Dendritic cell treated with granulocyte-macrophage colony-stimulating factor and Interleukin-4, amounts not matched to agents 40 ng/mL and 50 ng/mL, for 4 days (primary cell): ENCODE measurements around the gene GNAT1.
"Not testable (repeated sequence)": the region's sequence is repeated elsewhere in the genome, so short reads cannot be mapped to it uniquely, and the experiment has no call there.

Experiments used
- H3K27ac Mint-ChIP-seq: one replicate; pipeline ENCODE4 v1.8.0; 2022; ENCODE audit warnings: mild to moderate bottlenecking, mixed read lengths
- H3K27me3 Mint-ChIP-seq: one replicate; pipeline ENCODE4 v1.8.0; 2022; ENCODE audit warnings: mild to moderate bottlenecking, mixed read lengths
- H3K36me3 Mint-ChIP-seq: one replicate; pipeline ENCODE4 v1.8.0; 2022; ENCODE audit warnings: low read depth, mixed read lengths
- H3K4me1 Mint-ChIP-seq: one replicate; pipeline ENCODE4 v1.8.0; 2022; ENCODE audit warnings: low read depth, mixed read lengths
- H3K4me3 Mint-ChIP-seq: one replicate; pipeline ENCODE4 v1.8.0; 2022; ENCODE audit warnings: mild to moderate bottlenecking, moderate library complexity, mixed read lengths
- H3K9me3 Mint-ChIP-seq: one replicate; pipeline ENCODE4 v1.8.0; 2022; ENCODE audit warnings: mixed read lengths
- intact Hi-C: fragments of 100-400 bp; cut with micrococcal nuclease; formaldehyde crosslinking; loops from one replicate; pipeline ENCODE4 v1.15.0; 2022

GNAT1 gene

DNA sequence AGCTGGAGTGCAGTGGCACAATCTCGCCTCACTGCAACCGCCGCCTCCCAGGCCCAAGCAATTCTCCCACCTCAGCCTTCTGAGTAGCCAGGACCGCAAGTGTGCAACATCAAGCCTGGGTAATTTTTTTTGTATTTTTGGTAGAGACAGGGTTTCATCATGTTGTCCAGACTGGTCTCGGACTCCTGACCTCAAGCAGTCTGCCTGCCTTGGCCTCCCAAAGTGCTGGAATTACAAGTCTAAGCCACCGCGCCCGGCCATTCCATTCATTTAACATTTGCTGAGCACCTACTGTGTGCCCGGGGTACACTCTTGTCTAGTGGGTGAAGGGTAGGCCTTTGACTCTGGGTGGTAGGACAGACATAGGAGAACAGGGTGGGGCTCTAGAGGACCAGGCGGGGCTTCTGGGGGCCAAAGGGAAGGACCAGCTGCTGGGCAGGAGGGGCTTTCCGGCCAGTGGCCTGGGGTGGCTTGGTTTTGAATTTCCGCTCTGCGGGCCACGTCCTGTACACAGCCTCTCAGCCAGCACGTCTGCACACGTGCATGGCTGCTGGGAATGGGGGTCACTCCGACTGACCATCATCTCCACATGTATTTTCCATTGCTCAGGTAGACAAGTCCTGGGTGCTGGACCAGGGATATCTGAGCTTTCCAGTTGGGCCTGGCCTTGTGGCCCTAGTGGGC lies 16.1 kb downstream of the GNAT1 start:
- H3K27me3 Mint-ChIP-seq, result peaks cover 66% of the 10 kb centered on the region
- intact Hi-C loops, result no loop called here
- no peak overlapping the region for H3K4me3 Mint-ChIP-seq
- H3K9me3 Mint-ChIP-seq, result no peaks in the 10 kb centered on the region
- H3K27ac Mint-ChIP-seq, result no peak overlapping the region
- H3K36me3 Mint-ChIP-seq, result no peaks in the 10 kb centered on the region
- H3K4me1 Mint-ChIP-seq, result peaks cover 6% of the 10 kb centered on the region

DNA sequence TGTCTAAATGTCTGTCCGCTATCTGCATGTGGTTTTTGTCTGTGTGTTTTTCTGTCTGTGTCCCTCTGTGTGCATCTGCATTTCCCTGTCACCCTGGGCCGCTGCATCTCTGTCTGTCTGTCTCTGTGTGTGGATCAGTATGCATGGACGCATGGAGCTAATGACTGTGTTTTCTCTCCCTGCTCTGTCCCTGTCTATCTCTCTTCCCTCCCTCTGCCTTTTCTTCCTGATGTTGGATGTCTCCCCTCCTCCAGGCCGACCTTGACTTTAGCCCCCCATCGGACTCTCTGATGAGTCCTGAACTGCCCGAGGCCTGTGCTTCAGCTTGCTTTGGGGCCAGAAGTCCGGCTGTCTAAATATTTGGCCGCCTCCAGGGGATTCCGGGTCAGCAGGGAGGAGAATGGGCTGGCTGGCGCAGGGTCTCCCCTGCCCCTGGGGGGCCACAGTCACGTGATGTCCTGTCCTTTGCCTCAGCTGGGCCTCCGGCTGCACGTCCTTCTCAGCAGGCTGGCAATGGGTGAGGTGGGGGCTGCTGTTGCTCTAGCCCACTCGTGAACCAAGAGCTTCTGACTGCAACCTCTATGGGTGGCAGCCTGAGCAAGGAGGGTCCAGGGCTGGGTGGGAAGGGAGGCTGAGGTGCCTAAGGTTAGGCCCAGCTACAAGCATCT lies 17.4 kb downstream of the GNAT1 start:
- Mint-ChIP-seq H3K4me3 (no peak overlapping the region), H3K9me3 (no peaks in the 10 kb centered on the region), H3K27me3 (peaks cover 56% of the 10 kb centered on the region), H3K36me3 (no peaks in the 10 kb centered on the region), H3K4me1 (peaks cover 6% of the 10 kb centered on the region), H3K27ac (no peak overlapping the region)
- intact Hi-C loops, result no loop called here

DNA sequence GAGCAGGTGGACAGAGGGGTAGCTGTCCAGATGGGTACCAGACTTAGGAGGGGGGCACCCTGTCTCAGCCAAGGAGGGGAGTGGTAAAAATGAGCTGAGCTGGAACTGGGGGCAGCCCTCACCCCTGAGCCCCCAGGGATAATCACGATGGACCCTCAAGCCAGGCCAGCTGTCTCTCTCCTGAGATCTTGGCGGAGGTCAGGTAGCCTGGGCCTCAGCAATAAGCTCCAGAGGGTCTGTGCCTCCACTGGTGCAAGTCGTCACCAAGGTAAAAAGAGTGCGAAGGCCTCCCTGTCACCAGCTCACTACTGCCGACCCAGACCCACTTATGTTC lies 18.7 kb downstream of the GNAT1 start:
- Mint-ChIP-seq H3K9me3 (no peaks in the 10 kb centered on the region), H3K4me1 (peaks cover 6% of the 10 kb centered on the region), H3K27ac (no peak overlapping the region), H3K36me3 (no peaks in the 10 kb centered on the region), H3K4me3 (no peak overlapping the region), H3K27me3 (peaks cover 45% of the 10 kb centered on the region)
- intact Hi-C loops, result no loop called here

DNA sequence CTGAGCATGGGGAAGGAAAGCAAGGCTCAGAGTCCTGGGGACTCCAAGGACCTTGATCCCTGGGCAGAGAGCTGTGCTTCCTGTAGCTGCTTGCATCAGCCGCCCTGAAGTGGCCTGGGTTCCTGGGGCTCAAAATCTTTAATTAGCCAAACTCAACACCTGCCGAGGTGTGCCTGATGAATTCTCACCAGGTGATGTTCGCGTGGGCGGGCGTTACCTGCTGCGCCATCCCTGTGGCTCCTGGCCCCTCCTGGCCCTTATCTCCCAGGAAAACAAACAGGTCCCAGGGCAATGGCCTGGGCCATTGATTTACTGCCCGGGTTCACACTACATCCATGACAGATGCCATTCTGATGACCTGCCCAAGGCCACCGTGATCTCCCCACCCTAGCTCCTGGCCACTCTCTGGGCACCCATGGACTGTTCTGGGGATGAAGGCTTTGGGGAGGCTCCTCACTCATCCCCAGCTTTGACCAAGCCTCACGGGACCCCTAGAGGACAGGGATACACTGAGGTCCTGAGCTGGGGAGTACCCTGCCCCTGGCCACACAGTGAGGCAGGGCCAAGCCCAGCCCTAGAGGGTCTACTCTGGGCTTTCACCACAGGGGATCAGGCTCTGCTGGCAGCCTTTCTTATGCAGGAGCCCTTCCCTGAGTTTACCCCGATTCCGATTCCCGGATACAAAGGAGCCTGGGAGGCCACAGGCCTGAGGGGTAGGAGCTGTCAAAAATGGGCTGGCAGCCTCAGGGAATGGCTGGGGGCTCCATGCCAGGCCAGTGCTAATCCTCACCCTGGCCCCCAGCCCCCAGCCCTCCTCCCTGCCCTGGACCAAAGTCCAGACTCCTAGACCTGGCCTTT lies 19.3 kb downstream of the GNAT1 start:
- Mint-ChIP-seq H3K27ac (no peak overlapping the region), H3K9me3 (no peaks in the 10 kb centered on the region), H3K36me3 (no peaks in the 10 kb centered on the region), H3K27me3 (peaks cover 40% of the 10 kb centered on the region), H3K4me3 (no peak overlapping the region), H3K4me1 (peaks cover under 1% of the 10 kb centered on the region)
- intact Hi-C loops, result no loop called here

DNA sequence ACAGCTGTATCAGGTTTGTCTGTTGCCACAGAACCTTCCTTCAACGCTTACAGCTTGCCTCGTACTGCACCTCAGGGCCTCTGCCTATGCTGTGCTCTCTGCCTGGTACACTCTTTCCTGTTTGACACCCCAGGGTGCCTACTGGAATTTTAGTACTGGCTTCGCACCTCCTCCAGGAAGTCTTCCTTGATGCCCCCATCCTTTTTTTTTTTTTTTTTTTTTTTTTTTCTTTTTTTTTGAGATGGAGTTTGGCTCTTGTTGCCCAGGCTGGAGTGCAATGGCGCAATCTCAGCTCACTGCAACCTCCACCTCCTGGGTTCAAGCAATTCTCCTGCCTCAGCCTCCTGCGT lies 19.9 kb downstream of the GNAT1 start:
- H3K36me3 Mint-ChIP-seq, H3K4me3 Mint-ChIP-seq, H3K27ac Mint-ChIP-seq, H3K9me3 Mint-ChIP-seq, intact Hi-C loops, H3K4me1 Mint-ChIP-seq: not testable (repeated sequence)
- H3K27me3 Mint-ChIP-seq, result peaks cover 34% of the 10 kb centered on the region

DNA sequence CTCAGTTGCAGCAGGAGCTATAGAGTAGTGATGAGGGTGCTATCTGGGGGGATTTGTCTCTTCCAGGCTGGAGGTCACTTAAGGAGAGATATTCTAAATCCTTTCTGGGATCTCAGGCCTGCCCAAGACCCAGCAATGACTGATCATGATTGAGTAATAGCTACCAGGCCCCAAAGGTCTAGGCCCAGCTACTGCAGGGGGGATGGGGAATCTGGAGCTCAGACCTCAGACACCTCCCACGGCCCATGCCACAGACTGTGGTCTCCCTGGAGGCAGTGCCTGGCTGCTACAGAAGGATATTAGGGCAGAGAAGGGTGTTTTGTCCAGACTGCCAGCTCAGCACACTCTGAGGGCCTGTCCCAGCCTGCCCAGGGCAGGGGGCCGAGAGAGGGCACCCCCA lies 20.5 kb downstream of the GNAT1 start:
- no peaks in the 10 kb centered on the region for H3K36me3 Mint-ChIP-seq
- H3K4me3 Mint-ChIP-seq, result no peak overlapping the region
- H3K9me3 Mint-ChIP-seq, result no peaks in the 10 kb centered on the region
- peaks cover 29% of the 10 kb centered on the region for H3K27me3 Mint-ChIP-seq
- no peaks in the 10 kb centered on the region for H3K4me1 Mint-ChIP-seq
- H3K27ac Mint-ChIP-seq, result no peak overlapping the region
- intact Hi-C loops, result no loop called here

DNA sequence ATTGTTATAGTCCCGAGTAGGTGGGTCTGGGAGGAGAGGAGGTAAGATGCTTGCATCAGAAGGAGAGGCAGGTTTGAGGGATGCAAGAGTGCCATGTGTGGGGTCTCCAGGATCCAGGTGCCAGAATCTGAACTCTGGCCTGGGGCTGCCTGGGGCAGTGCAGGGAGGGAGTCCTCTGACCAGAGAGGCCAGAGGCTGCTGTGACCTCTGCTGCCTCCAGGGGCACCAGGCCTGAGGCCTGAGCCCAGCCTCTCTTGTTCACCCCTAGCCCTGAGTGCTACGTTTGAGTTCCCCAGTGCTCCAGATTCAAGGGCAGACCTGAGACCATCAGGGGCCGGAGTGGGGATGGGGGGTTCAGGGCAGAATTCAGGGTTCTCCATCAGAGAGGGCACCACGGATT lies 21.1 kb downstream of the GNAT1 start:
- no peaks in the 10 kb centered on the region for H3K4me1 Mint-ChIP-seq
- intact Hi-C loops, result no loop called here
- no peak overlapping the region for H3K4me3 Mint-ChIP-seq
- H3K36me3 Mint-ChIP-seq, result no peaks in the 10 kb centered on the region
- H3K27ac Mint-ChIP-seq, result no peak overlapping the region
- no peaks in the 10 kb centered on the region for H3K9me3 Mint-ChIP-seq
- peaks cover 25% of the 10 kb centered on the region for H3K27me3 Mint-ChIP-seq

DNA sequence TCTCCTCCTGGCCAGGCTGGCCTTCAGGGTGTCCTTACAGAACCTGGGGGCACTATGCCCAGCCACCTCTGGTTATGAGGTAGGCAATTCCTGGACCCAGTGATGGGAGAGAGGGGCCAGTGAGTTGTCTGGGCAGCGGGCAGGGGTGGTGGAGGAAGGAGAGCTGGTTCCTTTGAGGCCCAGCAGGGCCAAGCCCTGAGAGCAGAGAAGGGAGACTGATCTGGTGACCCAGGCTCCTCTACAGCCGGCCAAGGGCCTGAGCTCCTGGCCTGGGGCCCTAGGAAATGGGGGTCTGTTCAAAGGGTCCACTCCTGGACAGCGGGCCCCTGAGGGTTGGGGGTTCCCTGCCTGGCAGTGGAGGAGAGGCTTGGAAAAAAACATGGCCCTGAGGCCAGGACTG lies 21.6 kb downstream of the GNAT1 start:
- no peaks in the 10 kb centered on the region for H3K9me3 Mint-ChIP-seq
- no peak overlapping the region for H3K4me3 Mint-ChIP-seq
- H3K4me1 Mint-ChIP-seq, result no peaks in the 10 kb centered on the region
- intact Hi-C loops, result no loop called here
- H3K27ac Mint-ChIP-seq, result no peak overlapping the region
- no peaks in the 10 kb centered on the region for H3K36me3 Mint-ChIP-seq
- H3K27me3 Mint-ChIP-seq, result peaks cover 22% of the 10 kb centered on the region

DNA sequence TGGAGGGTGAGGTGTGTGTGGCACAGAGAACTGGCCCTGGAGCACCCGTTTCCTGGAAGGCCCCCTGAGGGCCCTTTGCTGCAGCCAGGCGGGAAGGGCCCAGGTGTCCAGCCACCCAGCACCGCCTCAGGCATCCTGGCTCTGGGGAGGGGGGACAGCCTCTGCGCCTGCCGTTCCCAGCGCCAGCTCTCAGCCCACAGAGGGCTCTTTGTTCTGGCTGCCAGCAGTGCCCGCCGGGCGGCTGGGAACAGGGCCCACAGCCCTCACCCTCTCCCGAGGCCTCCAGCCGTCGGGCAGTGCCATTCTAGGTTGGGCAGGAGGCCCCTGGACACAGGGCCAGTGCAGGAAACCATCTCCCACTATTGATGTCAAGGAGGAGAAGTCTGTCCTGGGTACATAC lies 22.0 kb downstream of the GNAT1 start:
- Mint-ChIP-seq H3K9me3 (no peaks in the 10 kb centered on the region), H3K27me3 (peaks cover 18% of the 10 kb centered on the region), H3K4me3 (no peak overlapping the region), H3K36me3 (no peaks in the 10 kb centered on the region), H3K4me1 (no peaks in the 10 kb centered on the region), H3K27ac (no peak overlapping the region)
- intact Hi-C loops, result no loop called here

DNA sequence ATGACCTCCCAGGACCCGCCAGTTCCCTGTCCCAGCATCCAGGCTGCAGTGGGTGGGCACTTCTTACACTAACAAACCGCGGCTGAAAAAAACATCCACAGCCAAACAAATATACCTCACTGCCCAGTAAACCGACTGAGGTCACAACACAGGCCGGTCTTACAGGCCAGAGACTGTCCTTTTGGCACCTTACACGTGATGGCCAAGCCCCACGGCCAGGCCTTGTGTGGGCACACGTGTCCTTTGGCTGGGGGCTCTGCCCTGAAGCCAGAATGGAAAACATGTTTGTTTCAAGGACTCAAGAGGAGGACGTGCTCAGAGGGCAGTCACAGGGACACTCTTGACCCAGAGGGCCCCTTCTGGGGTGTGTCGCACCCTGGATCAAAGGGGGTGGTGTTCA lies 23.4 kb downstream of the GNAT1 start:
- Mint-ChIP-seq H3K9me3 (no peaks in the 10 kb centered on the region), H3K4me3 (no peak overlapping the region), H3K27me3 (peaks cover 11% of the 10 kb centered on the region), H3K36me3 (no peaks in the 10 kb centered on the region), H3K27ac (no peak overlapping the region), H3K4me1 (no peaks in the 10 kb centered on the region)
- intact Hi-C loops, result no loop called here

DNA sequence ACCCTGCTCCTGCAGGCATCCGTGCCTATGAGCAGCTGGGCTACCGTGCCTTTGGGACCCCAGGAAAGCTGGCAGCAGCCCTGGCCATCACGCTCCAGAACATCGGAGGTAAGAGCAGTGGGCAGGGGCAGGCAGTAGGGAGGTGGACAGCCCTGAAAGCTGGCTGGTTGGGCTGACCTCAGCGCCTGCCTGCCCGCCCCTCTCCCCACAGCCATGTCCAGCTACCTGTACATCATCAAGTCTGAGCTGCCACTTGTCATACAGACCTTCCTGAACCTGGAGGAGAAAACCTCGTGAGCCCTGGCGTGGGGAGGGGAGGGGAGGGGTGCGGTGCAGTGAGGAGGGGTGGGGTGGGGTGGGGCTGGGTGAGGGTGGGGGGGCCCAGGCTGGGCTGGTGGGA lies 24.1 kb downstream of the GNAT1 start:
- no peak overlapping the region for H3K27ac Mint-ChIP-seq
- no peaks in the 10 kb centered on the region for H3K9me3 Mint-ChIP-seq
- H3K4me1 Mint-ChIP-seq, result no peaks in the 10 kb centered on the region
- intact Hi-C loops, result no loop called here
- H3K4me3 Mint-ChIP-seq, result no peak overlapping the region
- H3K36me3 Mint-ChIP-seq, result no peaks in the 10 kb centered on the region
- peaks cover 9% of the 10 kb centered on the region for H3K27me3 Mint-ChIP-seq

DNA sequence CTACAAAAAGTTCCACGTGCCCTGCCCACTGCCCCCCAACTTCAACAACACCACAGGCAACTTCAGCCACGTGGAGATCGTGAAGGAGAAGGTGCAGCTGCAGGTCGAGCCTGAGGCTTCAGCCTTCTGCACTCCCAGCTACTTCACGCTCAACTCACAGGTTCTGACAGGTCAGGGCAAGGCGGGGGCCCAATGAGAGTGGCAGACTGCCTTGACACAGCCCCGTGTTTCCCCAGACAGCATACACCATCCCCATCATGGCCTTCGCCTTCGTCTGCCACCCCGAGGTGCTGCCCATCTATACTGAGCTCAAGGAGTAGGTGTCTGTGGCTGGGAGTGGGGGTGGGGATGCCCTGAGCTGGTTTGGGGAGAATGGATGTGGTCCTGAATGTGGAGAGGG lies 26.3 kb downstream of the GNAT1 start:
- H3K27ac Mint-ChIP-seq, result no peak overlapping the region
- H3K9me3 Mint-ChIP-seq, result no peaks in the 10 kb centered on the region
- H3K27me3 Mint-ChIP-seq, result peaks cover 9% of the 10 kb centered on the region
- H3K4me1 Mint-ChIP-seq, result peaks cover 4% of the 10 kb centered on the region
- H3K4me3 Mint-ChIP-seq, result no peak overlapping the region
- no peaks in the 10 kb centered on the region for H3K36me3 Mint-ChIP-seq
- intact Hi-C loops, result no loop called here

DNA sequence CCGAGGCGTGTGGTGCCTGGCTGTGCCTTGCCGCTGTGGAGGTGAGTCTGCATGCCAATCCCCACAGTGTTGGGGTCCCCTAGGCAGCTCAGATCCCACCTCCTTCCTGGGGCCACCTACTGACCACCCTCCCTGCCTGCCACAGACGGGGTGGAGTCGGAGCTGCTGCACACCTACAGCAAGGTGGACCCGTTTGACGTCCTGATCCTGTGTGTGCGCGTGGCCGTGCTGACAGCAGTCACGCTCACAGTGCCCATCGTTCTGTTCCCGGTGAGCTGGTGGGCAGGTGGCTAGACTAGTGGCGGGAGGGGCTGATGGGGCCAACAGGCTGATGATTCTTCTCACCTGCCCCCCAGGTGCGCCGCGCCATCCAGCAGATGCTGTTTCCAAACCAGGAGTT lies 27.0 kb downstream of the GNAT1 start:
- peaks cover 4% of the 10 kb centered on the region for H3K4me1 Mint-ChIP-seq
- peaks cover 9% of the 10 kb centered on the region for H3K27me3 Mint-ChIP-seq
- intact Hi-C loops, result no loop called here
- no peaks in the 10 kb centered on the region for H3K9me3 Mint-ChIP-seq
- no peak overlapping the region for H3K4me3 Mint-ChIP-seq
- no peak overlapping the region for H3K27ac Mint-ChIP-seq
- H3K36me3 Mint-ChIP-seq, result no peaks in the 10 kb centered on the region

DNA sequence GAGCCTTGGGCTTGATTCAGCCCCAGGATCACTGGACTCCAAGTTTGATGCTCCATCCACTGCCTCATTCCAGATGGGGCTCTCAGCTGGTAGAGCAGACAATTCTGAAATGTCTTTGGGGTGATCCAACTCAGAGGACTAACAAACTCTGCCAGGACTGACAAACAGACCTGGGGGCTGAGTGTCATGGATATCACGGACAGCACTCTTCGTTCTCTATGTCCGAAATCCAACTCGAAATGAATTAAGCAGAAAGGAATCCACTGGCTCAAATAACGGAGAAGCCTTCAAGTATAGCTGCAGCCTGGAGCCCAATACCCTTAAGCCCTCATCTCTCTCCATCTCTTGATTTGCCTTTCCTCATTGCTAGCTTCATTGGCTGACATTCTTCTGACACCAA lies 27.9 kb downstream of the GNAT1 start:
- H3K4me1 Mint-ChIP-seq, result peaks cover 4% of the 10 kb centered on the region
- no peaks in the 10 kb centered on the region for H3K36me3 Mint-ChIP-seq
- H3K4me3 Mint-ChIP-seq, result no peak overlapping the region
- H3K27ac Mint-ChIP-seq, result no peak overlapping the region
- intact Hi-C loops, result no loop called here
- peaks cover 13% of the 10 kb centered on the region for H3K27me3 Mint-ChIP-seq
- no peaks in the 10 kb centered on the region for H3K9me3 Mint-ChIP-seq
